ENCODE results near the gene CCDC40. TPM values are rescaled to one million over a fixed set of nuclear protein-coding genes. Genes with fewer than 3 reads are reported as not detected.

The CCDC40 gene
- total RNA-seq, 2 experiments from 2014 or later = not detected

- Histone ChIP-seq H3K79me2 (ENCODE audit: insufficient read depth, low read depth, low read length) (no peaks in the 10 kb centered on the region), H3K4me3 (ENCODE audit: low read depth, low read length, poor library complexity, severe bottlenecking) (no peak overlapping the region), H3K4me2 (ENCODE audit: low read length) (no peak overlapping the region), H3K9me2 (ENCODE audit: insufficient read depth, low read length) (no peaks in the 10 kb centered on the region), H3K36me3 (ENCODE audit: insufficient read depth, low read length) (no peaks in the 10 kb centered on the region), H2AFZ (ENCODE audit: low read length) (no peak overlapping the region), H3K27ac (ENCODE audit: low read depth, low read length, poor library complexity, severe bottlenecking) (no peak overlapping the region), H4K20me1 (ENCODE audit: insufficient read depth, low read length) (no peaks in the 10 kb centered on the region), H3K9me3 (ENCODE audit: low read length) (no peaks in the 10 kb centered on the region), H3K4me1 (ENCODE audit: insufficient read depth, low read length, poor library complexity, severe bottlenecking) (peaks cover 16% of the 10 kb centered on the region)
- no peak for DNase-seq (ENCODE audit: low spot score)
- intact Hi-C loops (cut with micrococcal nuclease; ENCODE audit: unreplicated experiment) = loop anchor here (5.0 kb wide), 1 partner anchor 153 kb away; the partner anchor contains the start of gene CBX4
- ChIA-PET POLR2A (no interaction called here), CTCF (ENCODE audit: unreplicated experiment) (no interaction called here)
- TF ChIP-seq EZH2phosphoT487 (IDR thresholded peaks at IDR 0.05; ENCODE audit: borderline replicate concordance, low read depth, low read length) (no peak), CTCF (conservative IDR thresholded peaks at IDR 0.05; ENCODE audit: low read length) (no peak)
- BruUV-seq (replicated peaks) = no TSS peak
Measured at GRCh38 chr17:79990051-79990592, 46.3 kb upstream of the CCDC40 start.

GRCh38 chr17:79990704-79991103 lies 45.7 kb upstream of the CCDC40 start:
- Histone ChIP-seq H4K20me1 (ENCODE audit: insufficient read depth, low read length) (no peaks in the 10 kb centered on the region), H3K9me2 (ENCODE audit: insufficient read depth, low read length) (no peaks in the 10 kb centered on the region), H3K4me2 (ENCODE audit: low read length) (no peak overlapping the region), H3K36me3 (ENCODE audit: insufficient read depth, low read length) (no peaks in the 10 kb centered on the region), H3K27ac (ENCODE audit: low read depth, low read length, poor library complexity, severe bottlenecking) (no peak overlapping the region), H2AFZ (ENCODE audit: low read length) (no peak overlapping the region), H3K4me1 (ENCODE audit: insufficient read depth, low read length, poor library complexity, severe bottlenecking) (peaks cover 16% of the 10 kb centered on the region), H3K4me3 (ENCODE audit: low read depth, low read length, poor library complexity, severe bottlenecking) (no peak overlapping the region), H3K79me2 (ENCODE audit: insufficient read depth, low read depth, low read length) (no peaks in the 10 kb centered on the region), H3K9me3 (ENCODE audit: low read length) (no peaks in the 10 kb centered on the region)
- no peak for TF ChIP-seq EZH2phosphoT487 (IDR thresholded peaks at IDR 0.05; ENCODE audit: borderline replicate concordance, low read depth, low read length)
- no peak for TF ChIP-seq CTCF (conservative IDR thresholded peaks at IDR 0.05; ENCODE audit: low read length)
- BruUV-seq (replicated peaks) = no TSS peak
- CTCF ChIA-PET (ENCODE audit: unreplicated experiment) = no interaction called here
- intact Hi-C loops (cut with micrococcal nuclease; ENCODE audit: unreplicated experiment) = loop anchor here (5.0 kb wide), 1 partner anchor 153 kb away; the partner anchor contains the start of gene CBX4
- POLR2A ChIA-PET = no interaction called here
- no peak for DNase-seq (ENCODE audit: low spot score)

- DNase-seq (ENCODE audit: low spot score) = peak; percentile 73
- Histone ChIP-seq H3K79me2 (ENCODE audit: insufficient read depth, low read depth, low read length) (no peaks in the 10 kb centered on the region), H4K20me1 (ENCODE audit: insufficient read depth, low read length) (no peaks in the 10 kb centered on the region), H3K4me1 (ENCODE audit: insufficient read depth, low read length, poor library complexity, severe bottlenecking) (peaks cover 16% of the 10 kb centered on the region), H2AFZ (ENCODE audit: low read length) (no peak overlapping the region), H3K9me2 (ENCODE audit: insufficient read depth, low read length) (no peaks in the 10 kb centered on the region), H3K9me3 (ENCODE audit: low read length) (no peaks in the 10 kb centered on the region), H3K36me3 (ENCODE audit: insufficient read depth, low read length) (no peaks in the 10 kb centered on the region), H3K4me2 (ENCODE audit: low read length) (peak overlapping the region; percentile 4; the same call in 1 of the 2 replicates), H3K27ac (ENCODE audit: low read depth, low read length, poor library complexity, severe bottlenecking) (no peak overlapping the region), H3K4me3 (ENCODE audit: low read depth, low read length, poor library complexity, severe bottlenecking) (peak overlapping the region; percentile 12)
- no peak for TF ChIP-seq EZH2phosphoT487 (IDR thresholded peaks at IDR 0.05; ENCODE audit: borderline replicate concordance, low read depth, low read length)
- no peak for TF ChIP-seq CTCF (conservative IDR thresholded peaks at IDR 0.05; ENCODE audit: low read length)
- POLR2A ChIA-PET = interaction anchor here (0.6 kb wide), 1 partner anchor 32 kb away, joined by 3 read pairs; no protein-coding TSS in a partner anchor
- BruUV-seq (replicated peaks) = no TSS peak
- CTCF ChIA-PET (ENCODE audit: unreplicated experiment) = no interaction called here
- intact Hi-C loops (cut with micrococcal nuclease; ENCODE audit: unreplicated experiment) = loop anchor here (5.0 kb wide), 1 partner anchor 154 kb away; the partner anchor contains the start of gene CBX4
Measured at GRCh38 chr17:79991140-79991923, 45.1 kb upstream of the CCDC40 start.
